ES-I3 (cell line): ENCODE results near the gene SNRK.

ENCODE experiments used
- H3K36me3 ChIP-seq: 2 replicates; pipeline ENCODE4 v1.6.1; 2013; ENCODE audit warnings: mild to moderate bottlenecking, low read length, control low read depth, moderate library complexity; ENCODE audit not compliant: insufficient read depth
- H3K4me1 ChIP-seq: 2 replicates; pipeline ENCODE4 v1.6.1; 2013; ENCODE audit warnings: mild to moderate bottlenecking, control low read depth, low read length; ENCODE audit not compliant: insufficient read depth
- H3K9ac ChIP-seq: 2 replicates; pipeline ENCODE4 v1.6.1; 2013; ENCODE audit warnings: low read depth, mild to moderate bottlenecking, low read length, moderate library complexity
- H3K9me3 ChIP-seq: 2 replicates; pipeline ENCODE4 v1.6.1; 2013; ENCODE audit warnings: mild to moderate bottlenecking, low read length, moderate library complexity; ENCODE audit not compliant: control insufficient read depth, insufficient read depth

Gene SNRK

GRCh38 chr3:43307649-43308048 is 21.3 kb downstream of the SNRK start:
- H3K4me1 ChIP-seq, result no peaks in the 10 kb centered on the region
- peaks cover 4% of the 10 kb centered on the region; the same call in 1 of the 2 replicates for H3K36me3 ChIP-seq
- H3K9ac ChIP-seq, result no peak overlapping the region
- H3K9me3 ChIP-seq, result no peaks in the 10 kb centered on the region

- H3K9ac ChIP-seq, result no peak overlapping the region
- H3K9me3 ChIP-seq, result no peaks in the 10 kb centered on the region
- H3K4me1 ChIP-seq, result no peaks in the 10 kb centered on the region
- no peaks in the 10 kb centered on the region for H3K36me3 ChIP-seq
Measured at GRCh38 chr3:43309372-43310305, 23.3 kb downstream of the SNRK start.

GRCh38 chr3:43316783-43317460 is 30.6 kb downstream of the SNRK start:
- no peaks in the 10 kb centered on the region for H3K9me3 ChIP-seq
- no peaks in the 10 kb centered on the region for H3K36me3 ChIP-seq
- H3K9ac ChIP-seq, result no peak overlapping the region
- H3K4me1 ChIP-seq, result peaks cover 14% of the 10 kb centered on the region

GRCh38 chr3:43317461-43318316 is 31.3 kb downstream of the SNRK start:
- no peak overlapping the region for H3K9ac ChIP-seq
- no peaks in the 10 kb centered on the region for H3K9me3 ChIP-seq
- H3K4me1 ChIP-seq, result peaks cover 14% of the 10 kb centered on the region
- no peaks in the 10 kb centered on the region for H3K36me3 ChIP-seq

- Histone ChIP-seq H3K36me3 (no peaks in the 10 kb centered on the region), H3K9me3 (no peaks in the 10 kb centered on the region), H3K9ac (no peak overlapping the region), H3K4me1 (peaks cover 14% of the 10 kb centered on the region)
Measured at GRCh38 chr3:43319376-43319775, 33.0 kb downstream of the SNRK start.

GRCh38 chr3:43319794-43320193 is 33.5 kb downstream of the SNRK start:
- Histone ChIP-seq H3K9me3 (no peaks in the 10 kb centered on the region), H3K36me3 (no peaks in the 10 kb centered on the region), H3K4me1 (peaks cover 14% of the 10 kb centered on the region), H3K9ac (no peak overlapping the region)

GRCh38 chr3:43320288-43320687 is 33.9 kb downstream of the SNRK start:
- Histone ChIP-seq H3K9ac (no peak overlapping the region), H3K36me3 (no peaks in the 10 kb centered on the region), H3K9me3 (no peaks in the 10 kb centered on the region), H3K4me1 (peaks cover 14% of the 10 kb centered on the region)

GRCh38 chr3:43323541-43323940 is 37.2 kb downstream of the SNRK start:
- Histone ChIP-seq H3K36me3 (no peaks in the 10 kb centered on the region), H3K4me1 (no peaks in the 10 kb centered on the region; the same call in 1 of the 2 replicates)

GRCh38 chr3:43326891-43327581 is 40.7 kb downstream of the SNRK start:
- Histone ChIP-seq H3K4me1 (no peaks in the 10 kb centered on the region), H3K9ac (no peak overlapping the region), H3K9me3 (no peaks in the 10 kb centered on the region), H3K36me3 (no peaks in the 10 kb centered on the region)

More at GRCh38 chr3:43323541-43323940, 37.2 kb downstream of the SNRK start:
- H3K9me3 ChIP-seq, result no peaks in the 10 kb centered on the region
- H3K9ac ChIP-seq, result no peak overlapping the region

- Histone ChIP-seq H3K4me1 (no peaks in the 10 kb centered on the region), H3K9ac (no peak overlapping the region), H3K36me3 (no peaks in the 10 kb centered on the region), H3K9me3 (no peaks in the 10 kb centered on the region)
Measured at GRCh38 chr3:43327582-43327979, 41.2 kb downstream of the SNRK start.

GRCh38 chr3:43328653-43329052 is 42.3 kb downstream of the SNRK start:
- H3K36me3 ChIP-seq, result no peaks in the 10 kb centered on the region
- H3K4me1 ChIP-seq, result no peaks in the 10 kb centered on the region

GRCh38 chr3:43330981-43331380 is 44.6 kb downstream of the SNRK start:
- H3K36me3 ChIP-seq, result no peaks in the 10 kb centered on the region
- no peak overlapping the region for H3K9ac ChIP-seq
- H3K9me3 ChIP-seq, result peaks cover 9% of the 10 kb centered on the region

More at GRCh38 chr3:43328653-43329052, 42.3 kb downstream of the SNRK start:
- Histone ChIP-seq H3K9ac (no peak overlapping the region), H3K9me3 (no peaks in the 10 kb centered on the region)

GRCh38 chr3:43331381-43331780 is 45.0 kb downstream of the SNRK start:
- Histone ChIP-seq H3K4me1 (no peaks in the 10 kb centered on the region), H3K9me3 (peaks cover 9% of the 10 kb centered on the region), H3K9ac (no peak overlapping the region)

More at GRCh38 chr3:43330981-43331380, 44.6 kb downstream of the SNRK start:
- no peaks in the 10 kb centered on the region for H3K4me1 ChIP-seq

GRCh38 chr3:43334976-43335375 is 48.6 kb downstream of the SNRK start:
- H3K9ac ChIP-seq, result no peak overlapping the region
- no peaks in the 10 kb centered on the region for H3K4me1 ChIP-seq
- H3K36me3 ChIP-seq, result no peaks in the 10 kb centered on the region
- peaks cover 26% of the 10 kb centered on the region for H3K9me3 ChIP-seq

More at GRCh38 chr3:43331381-43331780, 45.0 kb downstream of the SNRK start:
- no peaks in the 10 kb centered on the region for H3K36me3 ChIP-seq
